Progenitor cell of endocrine pancreas (in vitro differentiated cells): Measurements from ENCODE around the gene ZFP91. TPM values are rescaled to one million over a fixed set of nuclear protein-coding genes. Genes with fewer than 3 reads are reported as not detected.
A peak's percentile ranks its signal among the peaks of the same experiment; 100 is the strongest.
"Not testable (repeated sequence)": the region's sequence is repeated elsewhere in the genome, so short reads cannot be mapped to it uniquely, and the experiment has no call there.

Experiments
- DNase-seq: peaks from one replicate; pipeline ENCODE4 v3.0.0; 2021; ENCODE audit warnings: low spot score; ENCODE audit not compliant: unreplicated experiment
- H3K27ac Mint-ChIP-seq: 2 replicates; pipeline ENCODE4 v1.8.0; 2021; ENCODE audit warnings: mild to moderate bottlenecking, moderate library complexity, mixed read lengths
- H3K27me3 Mint-ChIP-seq: 2 replicates; pipeline ENCODE4 v1.8.0; 2021; ENCODE audit warnings: mixed read lengths
- H3K36me3 Mint-ChIP-seq: 2 replicates; pipeline ENCODE4 v1.8.0; 2022; ENCODE audit warnings: mixed read lengths; ENCODE audit not compliant: insufficient read depth
- H3K4me1 Mint-ChIP-seq: 2 replicates; pipeline ENCODE4 v1.8.0; 2021; ENCODE audit warnings: low read depth, mixed read lengths
- H3K4me3 Mint-ChIP-seq: 2 replicates; pipeline ENCODE4 v1.8.0; 2021; ENCODE audit warnings: low read depth, mild to moderate bottlenecking, moderate library complexity, mixed read lengths
- H3K9me3 Mint-ChIP-seq: 2 replicates; pipeline ENCODE4 v1.8.0; 2021; ENCODE audit warnings: low read depth, mixed read lengths
- CTCF ChIP-seq: fragments of 200-600 bp; sonication (generic); IDR thresholded peaks from one replicate; pipeline ENCODE4 v1.5.0; 2021; ENCODE audit warnings: antibody characterized with exemption, mild to moderate bottlenecking; ENCODE audit not compliant: unreplicated experiment
- total RNA-seq: library from RNA; stranded (reverse); gene quantifications from 2 replicates; pipeline ENCODE4 v1.2.1, GENCODE V29; 2021

The ZFP91 gene
- total RNA-seq, 1 donor from 2014 or later: 51.2 TPM

- Mint-ChIP-seq H3K27ac (peak overlapping the region; percentile 91), H3K4me3 (peak overlapping the region; percentile 20), H3K4me1 (peaks cover 44% of the 10 kb centered on the region), H3K36me3 (peaks cover 6% of the 10 kb centered on the region), H3K27me3 (no peaks in the 10 kb centered on the region), H3K9me3 (peaks cover 3% of the 10 kb centered on the region)
- no peak for TF ChIP-seq CTCF
- DNase-seq: no peak
Measured at GRCh38 chr11:58560842-58561241, 18.0 kb upstream of the ZFP91 start.

GRCh38 chr11:58561394-58562098, 17.3 kb upstream of the ZFP91 start:
- peaks cover 44% of the 10 kb centered on the region for H3K4me1 Mint-ChIP-seq
- DNase-seq: no peak
- H3K9me3 Mint-ChIP-seq: peaks cover 3% of the 10 kb centered on the region
- peaks cover 6% of the 10 kb centered on the region for H3K36me3 Mint-ChIP-seq
- TF ChIP-seq CTCF: no peak
- peak overlapping the region; percentile 20 for H3K4me3 Mint-ChIP-seq
- peak overlapping the region; percentile 91 for H3K27ac Mint-ChIP-seq
- no peaks in the 10 kb centered on the region for H3K27me3 Mint-ChIP-seq

GRCh38 chr11:58562375-58562800, 16.5 kb upstream of the ZFP91 start:
- peaks cover 6% of the 10 kb centered on the region for H3K36me3 Mint-ChIP-seq
- H3K27me3 Mint-ChIP-seq: no peaks in the 10 kb centered on the region
- peak overlapping the region; percentile 20 for H3K4me3 Mint-ChIP-seq
- no peak for DNase-seq
- peak overlapping the region; percentile 82 for H3K27ac Mint-ChIP-seq
- H3K4me1 Mint-ChIP-seq: peaks cover 44% of the 10 kb centered on the region
- H3K9me3 Mint-ChIP-seq: peaks cover 3% of the 10 kb centered on the region
- no peak for TF ChIP-seq CTCF

- Mint-ChIP-seq H3K4me3 (no peak overlapping the region), H3K27me3 (no peaks in the 10 kb centered on the region)
- DNase-seq: no peak
Measured at GRCh38 chr11:58564231-58564630, 14.6 kb upstream of the ZFP91 start.

GRCh38 chr11:58567889-58568512, 10.9 kb upstream of the ZFP91 start:
- peak; percentile 83 for TF ChIP-seq CTCF
- Mint-ChIP-seq H3K4me1 (peaks cover 15% of the 10 kb centered on the region), H3K27ac (no peak overlapping the region), H3K4me3 (no peak overlapping the region), H3K9me3 (peaks cover 6% of the 10 kb centered on the region), H3K36me3 (peaks cover 8% of the 10 kb centered on the region), H3K27me3 (no peaks in the 10 kb centered on the region)
- peak; percentile 50 for DNase-seq

More at GRCh38 chr11:58564231-58564630, 14.6 kb upstream of the ZFP91 start:
- Mint-ChIP-seq H3K9me3 (peaks cover 3% of the 10 kb centered on the region), H3K4me1 (peaks cover 44% of the 10 kb centered on the region), H3K36me3 (peaks cover 6% of the 10 kb centered on the region), H3K27ac (no peak overlapping the region)
- TF ChIP-seq CTCF: no peak

- H3K27ac Mint-ChIP-seq, H3K4me3 Mint-ChIP-seq, H3K27me3 Mint-ChIP-seq, H3K36me3 Mint-ChIP-seq, DNase-seq, H3K9me3 Mint-ChIP-seq: not testable (repeated sequence)
- H3K4me1 Mint-ChIP-seq: peaks cover 14% of the 10 kb centered on the region
Measured at GRCh38 chr11:58572906-58573305, 6.0 kb upstream of the ZFP91 start.
